ENCODE measurements around the gene OR2G2.

The OR2G2 gene

GRCh38 chr1:247588060-247588459 lies at the start of gene OR2G2:
OR2G2 (plus strand) TSS chr1:247588360; CDS start chr1:247588360, 0 bp downstream.
- no peak for DNase-seq (ENCODE audit: low read depth in 1 of 2, low spot score in 1 of 2)

DNA sequence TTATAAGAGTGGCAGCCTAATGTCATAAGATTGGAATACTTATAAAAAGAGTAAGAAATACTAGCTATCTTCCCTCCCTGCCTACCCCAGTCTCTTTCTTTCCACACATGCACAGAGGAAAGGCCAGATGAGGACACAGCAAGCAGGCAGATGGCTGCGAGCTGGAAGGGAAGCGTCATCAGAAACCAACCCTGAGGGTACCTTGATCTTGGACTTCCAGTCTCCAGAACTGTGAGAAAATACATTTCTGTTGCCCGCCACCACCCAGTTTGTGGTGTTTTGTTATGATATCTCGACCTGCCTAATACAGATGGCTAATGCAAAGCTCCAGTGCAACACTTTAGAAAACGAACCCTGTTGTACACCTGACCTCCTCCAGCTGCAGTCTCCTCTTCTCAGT lies 49.6 kb upstream of the OR2G2 start:
- DNase-seq (ENCODE audit: low read depth in 1 of 2, low spot score in 1 of 2): no peak

- no peak for DNase-seq (ENCODE audit: low read depth in 1 of 2, low spot score in 1 of 2)
Observed at GRCh38 chr1:247539215-247539614, 48.9 kb upstream of the OR2G2 start.

GRCh38 chr1:247540581-247540980 lies 47.6 kb upstream of the OR2G2 start:
- DNase-seq (ENCODE audit: low read depth in 1 of 2, low spot score in 1 of 2): no peak

- DNase-seq (ENCODE audit: low read depth in 1 of 2, low spot score in 1 of 2): no peak
Observed at GRCh38 chr1:247542811-247543210, 45.3 kb upstream of the OR2G2 start.

GRCh38 chr1:247548092-247548491 lies 40.1 kb upstream of the OR2G2 start:
- no peak for DNase-seq (ENCODE audit: low read depth in 1 of 2, low spot score in 1 of 2)

DNA sequence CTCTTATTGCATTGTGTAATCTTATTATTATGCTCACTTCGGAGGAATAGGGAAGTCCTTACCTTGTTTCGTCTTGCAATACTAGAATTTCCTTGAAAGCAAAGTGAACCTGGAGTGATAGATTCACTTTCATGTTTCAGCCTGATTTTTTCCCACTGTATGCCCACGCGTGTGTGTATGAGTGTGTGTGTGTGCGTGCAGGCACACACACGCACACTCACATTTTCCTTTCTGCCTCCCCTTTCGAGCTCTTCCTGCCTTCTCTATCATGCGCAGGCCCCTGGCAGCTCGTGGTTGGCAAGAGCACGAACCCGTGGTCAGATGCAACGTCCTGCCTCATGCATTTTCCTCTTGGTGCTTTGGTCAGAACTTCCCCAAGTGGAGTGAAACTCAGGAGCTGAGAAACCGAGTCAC lies 39.4 kb upstream of the OR2G2 start, which contains the start of gene GCSAML:
Gene GCSAML (plus strand): TSS at position 366 of the 414 bp plus-strand sequence. CDS start 58 bp downstream, outside the sequence.
- no peak for DNase-seq (ENCODE audit: low read depth in 1 of 2, low spot score in 1 of 2)

DNA sequence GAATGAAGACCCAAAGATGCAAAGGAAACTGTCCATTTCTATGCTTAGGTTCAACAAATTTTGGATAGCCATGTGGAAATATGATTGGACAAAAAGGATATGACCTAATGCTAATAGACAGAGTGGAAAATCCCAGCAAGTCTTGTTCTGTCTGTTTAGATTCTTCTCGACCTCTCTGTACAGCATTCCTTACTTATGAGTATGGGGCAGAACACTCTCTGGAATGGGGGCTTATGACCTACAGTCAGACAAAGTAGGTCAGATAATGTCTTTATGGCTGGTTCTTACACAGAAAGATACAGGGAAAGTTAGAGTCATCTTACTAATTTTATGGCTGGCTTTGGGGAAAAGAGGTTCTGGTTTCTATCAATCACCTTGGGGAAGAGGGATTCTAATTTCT lies 36.4 kb upstream of the OR2G2 start:
- DNase-seq (ENCODE audit: low read depth in 1 of 2, low spot score in 1 of 2): no peak

DNA sequence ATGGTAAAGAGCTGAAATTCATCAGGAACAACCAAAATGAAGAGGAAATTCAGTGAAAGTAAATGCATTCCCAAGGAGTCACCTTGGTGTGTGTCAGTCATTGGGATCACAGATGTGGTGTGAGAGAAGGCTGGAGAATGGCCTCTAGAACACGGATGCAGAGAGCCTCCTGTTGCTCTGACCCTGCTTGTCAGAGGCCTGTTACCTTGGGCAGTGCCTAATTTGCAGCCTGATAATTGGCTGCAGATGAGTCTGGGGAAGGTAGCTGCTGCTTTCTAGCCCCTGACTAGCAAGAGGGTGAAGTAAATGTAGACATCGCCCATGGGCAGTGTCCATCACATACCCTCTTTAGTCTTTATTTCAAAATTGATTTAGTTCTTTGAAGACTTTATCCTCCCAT lies 35.9 kb upstream of the OR2G2 start:
- no peak for DNase-seq (ENCODE audit: low read depth in 1 of 2, low spot score in 1 of 2)

DNA sequence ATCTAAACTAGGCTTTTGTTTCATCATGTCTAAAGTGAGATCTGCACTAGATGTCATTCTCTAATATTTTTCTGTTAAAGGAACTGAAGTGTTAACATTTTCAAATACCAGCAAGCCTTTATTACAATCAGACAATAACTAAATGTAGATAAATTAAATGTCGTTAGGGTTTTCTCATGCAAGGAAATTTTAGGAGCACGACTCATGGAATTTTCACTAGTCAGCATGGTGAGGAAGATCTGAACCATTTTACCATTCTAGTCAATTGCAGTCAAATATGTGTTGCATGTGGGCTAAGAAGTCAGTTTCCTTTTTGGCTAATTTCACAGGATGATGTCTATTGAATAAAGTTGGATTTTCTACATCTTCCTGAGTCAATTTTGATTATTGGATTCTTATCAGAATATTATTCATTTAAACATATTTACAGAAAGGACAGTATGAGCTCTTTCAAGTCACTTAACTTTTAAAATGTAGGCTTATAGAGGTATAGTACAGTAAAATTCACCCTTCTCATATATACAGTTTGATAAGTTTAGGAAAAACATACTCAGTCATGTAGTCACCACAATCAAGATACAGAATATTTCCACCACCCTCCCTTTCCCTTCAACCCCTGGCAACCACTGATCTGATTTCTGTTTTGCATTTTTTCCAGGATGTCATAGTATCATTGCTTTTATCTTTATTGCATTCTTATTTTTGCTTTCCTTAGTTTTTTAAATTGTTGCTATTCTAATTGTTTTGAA lies 30.1 kb upstream of the OR2G2 start:
- DNase-seq (ENCODE audit: low read depth in 1 of 2, low spot score in 1 of 2): no peak

DNA sequence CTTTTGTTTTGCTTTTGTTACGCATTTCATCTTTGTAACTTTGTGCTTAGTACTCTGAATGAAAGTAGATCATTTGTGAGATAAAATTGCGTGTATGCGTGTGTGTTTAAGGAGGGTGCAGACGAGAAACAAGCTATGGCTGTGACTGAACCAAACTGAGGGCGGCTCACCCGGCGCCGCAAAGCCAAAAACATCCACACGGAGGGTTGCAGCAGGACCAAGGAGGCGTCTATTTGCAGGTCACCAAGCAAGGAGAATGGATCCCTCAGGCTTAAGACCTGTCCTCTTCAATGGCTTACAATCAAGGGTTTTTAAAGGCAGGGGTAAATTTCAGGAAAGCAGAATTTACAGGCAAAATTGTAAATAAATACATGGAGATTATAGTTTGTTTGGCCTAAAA lies 26.4 kb upstream of the OR2G2 start:
- no peak for DNase-seq (ENCODE audit: low read depth in 1 of 2, low spot score in 1 of 2)

DNA sequence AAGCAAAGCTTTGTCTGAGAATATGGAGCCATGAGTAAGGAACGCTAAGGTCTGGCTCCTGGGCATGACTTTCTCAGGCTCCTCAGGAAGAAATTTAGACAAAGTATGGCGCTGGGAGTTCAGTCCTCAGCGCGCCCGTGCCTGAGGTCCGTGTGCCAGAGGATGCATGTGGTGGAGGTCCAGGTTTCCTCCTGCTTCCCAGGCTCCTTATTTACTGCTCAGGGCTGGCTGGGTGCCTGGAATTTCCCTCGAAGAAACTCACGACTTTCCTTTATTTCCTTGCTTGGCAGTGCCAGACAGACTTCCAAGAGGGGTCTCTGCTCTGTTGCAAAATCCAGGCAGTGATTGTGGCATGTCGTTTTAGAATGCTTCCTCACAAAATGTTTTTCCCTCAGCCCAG lies 26.0 kb upstream of the OR2G2 start:
- no peak for DNase-seq (ENCODE audit: low read depth in 1 of 2, low spot score in 1 of 2)

GRCh38 chr1:247574236-247574635 lies 13.9 kb upstream of the OR2G2 start:
- DNase-seq (ENCODE audit: low read depth in 1 of 2, low spot score in 1 of 2): no peak

GRCh38 chr1:247574664-247575063 lies 13.5 kb upstream of the OR2G2 start:
- no peak for DNase-seq (ENCODE audit: low read depth in 1 of 2, low spot score in 1 of 2)

DNA sequence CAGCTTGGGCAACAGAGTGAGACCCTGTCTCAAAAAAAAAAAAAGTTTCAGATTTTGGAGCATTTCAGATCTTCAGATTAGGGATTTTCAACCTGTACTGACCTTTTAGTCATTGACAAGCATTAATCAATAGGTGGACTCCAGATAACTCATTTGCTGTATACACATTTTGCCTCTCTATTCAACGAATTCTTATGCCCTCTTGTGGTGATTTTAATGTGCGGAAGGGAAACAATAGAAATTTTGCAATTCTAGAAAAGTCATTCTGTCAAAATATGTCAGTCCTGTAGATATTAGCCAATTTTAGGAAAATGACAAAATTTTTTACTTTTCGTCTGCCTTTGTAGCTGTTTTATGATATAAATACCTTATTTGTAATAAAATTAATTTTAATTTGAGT lies 11.6 kb upstream of the OR2G2 start:
- no peak for DNase-seq (ENCODE audit: low read depth in 1 of 2, low spot score in 1 of 2)

DNA sequence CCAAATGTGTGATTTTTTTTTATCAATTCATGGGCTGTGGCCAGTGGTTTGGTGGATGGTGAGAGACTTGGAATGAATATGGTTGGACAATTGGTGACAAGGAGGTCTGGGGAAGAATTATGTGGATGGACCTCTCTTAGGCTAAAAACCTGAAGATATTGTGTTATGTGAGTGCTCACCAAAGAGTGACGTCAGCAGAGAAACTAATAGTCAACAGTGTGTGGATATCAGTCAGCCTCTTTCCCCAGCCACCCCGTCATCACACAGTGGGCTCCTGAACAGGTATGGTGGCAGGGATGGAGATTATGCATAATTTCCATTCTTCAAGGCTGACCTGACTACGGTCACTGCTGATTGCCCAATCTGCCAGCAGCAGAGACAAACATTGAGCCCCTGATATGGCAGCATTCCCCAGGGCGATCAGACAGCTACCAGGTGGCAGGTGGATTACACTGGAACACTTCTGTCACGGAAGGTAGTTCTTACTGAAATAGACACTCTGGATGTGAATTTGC lies 9.2 kb upstream of the OR2G2 start:
- DNase-seq (ENCODE audit: low read depth in 1 of 2, low spot score in 1 of 2): no peak

- no peak for DNase-seq (ENCODE audit: low read depth in 1 of 2, low spot score in 1 of 2)
Observed at GRCh38 chr1:247605286-247605685, 17.1 kb downstream of the OR2G2 start, which contains the start of gene OR2G3. OR2G3 (plus strand) TSS chr1:247605586; CDS start chr1:247605586, 0 bp downstream.

GRCh38 chr1:247613405-247613804 lies 25.2 kb downstream of the OR2G2 start:
- no peak for DNase-seq (ENCODE audit: low read depth in 1 of 2, low spot score in 1 of 2)

- no peak for DNase-seq (ENCODE audit: low read depth in 1 of 2, low spot score in 1 of 2)
Observed at GRCh38 chr1:247614625-247615024, 26.5 kb downstream of the OR2G2 start.

- no peak for DNase-seq (ENCODE audit: low read depth in 1 of 2, low spot score in 1 of 2)
Observed at GRCh38 chr1:247627951-247628350, 39.8 kb downstream of the OR2G2 start.

- DNase-seq (ENCODE audit: low read depth in 1 of 2, low spot score in 1 of 2): no peak
Observed at GRCh38 chr1:247638011-247638410, 49.9 kb downstream of the OR2G2 start.

DNA sequence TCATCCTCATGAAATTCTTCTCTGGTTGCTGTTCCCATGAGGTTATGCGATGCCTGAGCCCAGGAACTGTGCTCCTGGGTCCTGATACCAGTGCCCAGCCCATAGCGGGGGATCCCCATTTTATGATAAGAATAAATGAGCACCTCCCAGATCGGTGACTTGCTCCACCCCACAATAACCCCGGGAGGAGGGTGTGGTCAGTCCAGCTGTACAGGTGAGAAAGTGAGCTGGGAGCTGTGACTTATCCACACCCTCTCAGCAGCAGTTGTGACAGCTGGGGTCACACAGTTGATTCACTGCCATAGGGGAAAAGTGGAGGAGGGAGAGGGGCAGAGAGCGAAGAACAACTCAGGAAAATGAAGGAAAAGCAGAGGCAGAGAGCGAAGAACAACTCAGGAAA lies 50.6 kb downstream of the OR2G2 start:
- no peak for DNase-seq (ENCODE audit: low read depth in 1 of 2, low spot score in 1 of 2)
